Measurements from ENCODE around the gene ZNG1A.
"Not testable (repeated sequence)": the region's sequence is repeated elsewhere in the genome, so short reads cannot be mapped to it uniquely, and the experiment has no call there.

The ZNG1A gene

GRCh38 chr9:98775-99174, 80.1 kb downstream of the ZNG1A start:
- not testable (repeated sequence) for DNase-seq (ENCODE audit: low read depth, low spot score)

- DNase-seq (ENCODE audit: low read depth, low spot score), result not testable (repeated sequence)
Observed at GRCh38 chr9:94992-95391, 83.9 kb downstream of the ZNG1A start.

GRCh38 chr9:94323-94722, 84.5 kb downstream of the ZNG1A start:
- DNase-seq (ENCODE audit: low read depth, low spot score), result not testable (repeated sequence)

- DNase-seq (ENCODE audit: low read depth, low spot score), result not testable (repeated sequence)
Observed at GRCh38 chr9:93909-94308, 84.9 kb downstream of the ZNG1A start.

- not testable (repeated sequence) for DNase-seq (ENCODE audit: low read depth, low spot score)
Observed at GRCh38 chr9:90851-91250, 88.0 kb downstream of the ZNG1A start.

- DNase-seq (ENCODE audit: low read depth, low spot score), result not testable (repeated sequence)
Observed at GRCh38 chr9:88396-89037, 90.3 kb downstream of the ZNG1A start.

GRCh38 chr9:87860-88259, 91.0 kb downstream of the ZNG1A start:
- DNase-seq (ENCODE audit: low read depth, low spot score), result not testable (repeated sequence)

- DNase-seq (ENCODE audit: low read depth, low spot score), result not testable (repeated sequence)
Observed at GRCh38 chr9:87105-87504, 91.8 kb downstream of the ZNG1A start.

- not testable (repeated sequence) for DNase-seq (ENCODE audit: low read depth, low spot score)
Observed at GRCh38 chr9:86697-87096, 92.2 kb downstream of the ZNG1A start.

GRCh38 chr9:82932-83689, 95.7 kb downstream of the ZNG1A start:
- not testable (repeated sequence) for DNase-seq (ENCODE audit: low read depth, low spot score)

GRCh38 chr9:78333-78732, 100.5 kb downstream of the ZNG1A start:
- not testable (repeated sequence) for DNase-seq (ENCODE audit: low read depth, low spot score)

- DNase-seq (ENCODE audit: low read depth, low spot score), result not testable (repeated sequence)
Observed at GRCh38 chr9:76389-76788, 102.5 kb downstream of the ZNG1A start.

GRCh38 chr9:73900-74525, 104.8 kb downstream of the ZNG1A start:
- DNase-seq (ENCODE audit: low read depth, low spot score), result not testable (repeated sequence)

- DNase-seq (ENCODE audit: low read depth, low spot score), result not testable (repeated sequence)
Observed at GRCh38 chr9:73076-73899, 105.6 kb downstream of the ZNG1A start.
